ENCODE data around the gene UNC13A. TPM values are rescaled to one million over a fixed set of nuclear protein-coding genes. Genes with fewer than 3 reads are reported as not detected.

Gene UNC13A
- total and polyA plus RNA-seq, 2 donors (not counting 3 experiments of a cell fraction or from before 2014, with no cell fraction given): 0.04 to 0.09 TPM

GRCh38 chr19:17618281-17618903 is 69.8 kb downstream of the UNC13A start:
- ChIA-PET CTCF (interaction anchor here (1.7 kb wide), 1 partner anchor 45 kb away, joined by 5 read pairs; no protein-coding TSS in a partner anchor), POLR2A (interaction anchor here (0.7 kb wide), 1 partner anchor 955 kb away, joined by 3 read pairs; no protein-coding TSS in a partner anchor)
- Histone ChIP-seq H3K4me2 (ENCODE audit: insufficient read depth, low read length) (no peak overlapping the region), H3K9me3 (replicated peaks; ENCODE audit: control insufficient read depth, insufficient read depth, low read length) (no peaks in the 10 kb centered on the region), H3K9me1 (replicated peaks; ENCODE audit: control insufficient read depth, extremely low read depth, insufficient read depth, low read length) (no peaks in the 10 kb centered on the region), H3K27me3 (ENCODE audit: control insufficient read depth in 2 of 2, insufficient read depth in 2 of 2, low read length in 2 of 2) (peaks cover 2 to 3% of the 10 kb centered on the region in 2 experiments), H3K27ac (ENCODE audit: insufficient read depth, low read depth, low read length) (no peak overlapping the region), H3K9ac (replicated peaks; ENCODE audit: extremely low read depth, insufficient read depth, low read length) (no peak overlapping the region), H3K36me3 (ENCODE audit: control insufficient read depth in 2 of 2, extremely low read depth in 1 of 2, insufficient read depth in 2 of 2, low read length in 2 of 2) (no peaks in the 10 kb centered on the region), H3K4me3 (replicated peaks in 1 of 3; ENCODE audit: insufficient read depth in 1 of 3, low read depth in 1 of 3, low read length in 3 of 3) (no peak overlapping the region), H2AFZ (ENCODE audit: low read depth, low read length) (no peak overlapping the region), H3K79me2 (ENCODE audit: control insufficient read depth, insufficient read depth, low read length) (no peaks in the 10 kb centered on the region), H4K20me1 (replicated peaks; ENCODE audit: control insufficient read depth, extremely low read depth, insufficient read depth, low read length) (no peaks in the 10 kb centered on the region), H3K4me1 (ENCODE audit: control insufficient read depth, extremely low read depth, insufficient read depth, low read length) (no peaks in the 10 kb centered on the region)
- dilution Hi-C loops (cut with MboI; ENCODE audit: extremely low pct_ligation_motif_present, low sequenced_read_pairs): no loop called here
- intact Hi-C loops (cut with micrococcal nuclease): no loop called here
- no peak for TF ChIP-seq POLR2AphosphoS5 (IDR thresholded peaks at IDR 0.05; ENCODE audit: insufficient read depth, low read depth, low read length)
- no peak for TF ChIP-seq MYC (IDR thresholded peaks at IDR 0.05; ENCODE audit: low read depth, low read length)
- no peak for TF ChIP-seq JUN (IDR thresholded peaks at IDR 0.05; ENCODE audit: borderline replicate concordance, insufficient read depth, insufficient read length, low read depth)
- no peak for TF ChIP-seq MAX (IDR thresholded peaks at IDR 0.05; ENCODE audit: insufficient read depth, insufficient read length)
- TF ChIP-seq GATA2 (IDR thresholded peaks at IDR 0.05; ENCODE audit: insufficient read depth, insufficient read length, low read depth, low read length): no peak
- TF ChIP-seq CTCF (IDR thresholded peaks at IDR 0.05; ENCODE audit: extremely low read depth in 1 of 2, insufficient read depth in 1 of 2, low read depth in 1 of 2, low read length in 2 of 2): no peak
- TF ChIP-seq POLR2A (IDR thresholded peaks at IDR 0.05; ENCODE audit: low read depth, low read length): no peak
- no peak for TF ChIP-seq EZH2 (IDR thresholded peaks at IDR 0.05; ENCODE audit: borderline replicate concordance, low read depth, low read length, severe bottlenecking)
- no peak for TF ChIP-seq FOS (IDR thresholded peaks at IDR 0.05; ENCODE audit: borderline replicate concordance, insufficient read depth, low read length)
- DNase-seq (ENCODE audit: low read depth, low spot score) (no peak), FAIRE-seq (no peak)
- BruUV-seq (replicated peaks): no TSS peak

All from endothelial cell of umbilical vein (primary cell).